Posterior vena cava (tissue), 2 donors: ENCODE data around the gene ZBTB25. TPM values are rescaled to one million over a fixed set of nuclear protein-coding genes. Genes with fewer than 3 reads are reported as not detected.

Experiments used
- DNase-seq: peaks from one replicate; pipeline ENCODE4 v3.0.0-alpha.2; 2020; ENCODE audit warnings: low spot score
- intact Hi-C, 2 donors: fragments of 100-400 bp; cut with DNase I; formaldehyde crosslinking; loops; one replicate each; pipeline versions ENCODE4 v1.14.1 to v1.14.2; 2022 to 2023
- total RNA-seq, 2 donors: library from RNA; stranded (reverse); fragmentation: NEBNext Ultra II Directional; extraction: Animal tissue kit (Norgen Biotek cat#: 25700); gene quantifications; one replicate each; pipeline ENCODE4 v1.2.1, GENCODE V29; 2021
- donor health status: DM: yes; HTN: yes; CAD: no.
- donor health status: DM: yes; HTN: yes; CAD: no.

Gene ZBTB25
- total RNA-seq, 2 donors from 2014 or later, result 13.3 to 14.1 TPM

- intact Hi-C loops, result loop anchor here in 1 of 2 donors (10.0 kb wide), 1 partner anchor 115 kb away; no protein-coding TSS in a partner anchor
- no peak for DNase-seq
Observed at GRCh38 chr14:64459405-64460136, 44.1 kb downstream of the ZBTB25 start.

GRCh38 chr14:64454671-64455070 lies 49.0 kb downstream of the ZBTB25 start:
- intact Hi-C loops, result no loop called here
- DNase-seq, result no peak

GRCh38 chr14:64450255-64450654 lies 53.4 kb downstream of the ZBTB25 start:
- intact Hi-C loops, result no loop called here

GRCh38 chr14:64447876-64448670 lies 55.6 kb downstream of the ZBTB25 start:
- intact Hi-C loops, result no loop called here
- DNase-seq, result no peak

More at GRCh38 chr14:64450255-64450654, 53.4 kb downstream of the ZBTB25 start:
- no peak for DNase-seq

GRCh38 chr14:64444984-64445845 lies 58.4 kb downstream of the ZBTB25 start:
- intact Hi-C loops, result no loop called here
- peak; percentile 48 for DNase-seq

- intact Hi-C loops, result no loop called here
Observed at GRCh38 chr14:64444140-64444539, 59.5 kb downstream of the ZBTB25 start.

GRCh38 chr14:64442300-64442988 lies 61.2 kb downstream of the ZBTB25 start:
- peak; percentile 84 for DNase-seq
- intact Hi-C loops, result no loop called here

More at GRCh38 chr14:64444140-64444539, 59.5 kb downstream of the ZBTB25 start:
- no peak for DNase-seq

GRCh38 chr14:64440494-64440893 lies 63.1 kb downstream of the ZBTB25 start:
- DNase-seq, result no peak
- intact Hi-C loops, result loop anchor here in 1 of 2 donors (2.0 kb wide), 1 partner anchor 44 kb away; no protein-coding TSS in a partner anchor

- intact Hi-C loops, result no loop called here
- DNase-seq, result no peak
Observed at GRCh38 chr14:64439141-64439540, 64.5 kb downstream of the ZBTB25 start.

- no peak for DNase-seq
- intact Hi-C loops, result no loop called here
Observed at GRCh38 chr14:64438181-64438841, 65.3 kb downstream of the ZBTB25 start.

- no peak for DNase-seq
- intact Hi-C loops, result no loop called here
Observed at GRCh38 chr14:64434528-64434927, 69.1 kb downstream of the ZBTB25 start.

- intact Hi-C loops, result loop anchor here in 1 of 2 donors (10.0 kb wide), 1 partner anchor 51 kb away; no protein-coding TSS in a partner anchor
- no peak for DNase-seq
Observed at GRCh38 chr14:64423987-64424386, 79.7 kb downstream of the ZBTB25 start.

GRCh38 chr14:64422756-64423155 lies 80.9 kb downstream of the ZBTB25 start:
- DNase-seq, result no peak
- intact Hi-C loops, result loop anchor here in 1 of 2 donors (10.0 kb wide), 1 partner anchor 52 kb away; no protein-coding TSS in a partner anchor

GRCh38 chr14:64422005-64422404 lies 81.6 kb downstream of the ZBTB25 start:
- intact Hi-C loops, result loop anchor here in 1 of 2 donors (10.0 kb wide), 1 partner anchor 53 kb away; no protein-coding TSS in a partner anchor
- DNase-seq, result no peak

GRCh38 chr14:64421166-64421565 lies 82.5 kb downstream of the ZBTB25 start:
- DNase-seq, result no peak
- intact Hi-C loops, result loop anchor here in 1 of 2 donors (10.0 kb wide), 1 partner anchor 54 kb away; no protein-coding TSS in a partner anchor

GRCh38 chr14:64419003-64419402 lies 84.6 kb downstream of the ZBTB25 start:
- DNase-seq, result no peak
- intact Hi-C loops, result no loop called here

- DNase-seq, result no peak
- intact Hi-C loops, result no loop called here
Observed at GRCh38 chr14:64417771-64418125, 85.9 kb downstream of the ZBTB25 start.
